ENCODE data around the gene TMEM167A. TPM values are rescaled to one million over a fixed set of nuclear protein-coding genes. Genes with fewer than 3 reads are reported as not detected.
A peak's percentile ranks its signal among the peaks of the same experiment; 100 is the strongest.

TMEM167A gene
- total and polyA plus RNA-seq, 8 donors: 5.5 to 75.8 (median 25.3) TPM

GRCh38 chr5:83124593-83124992, 47.4 kb upstream of the TMEM167A start:
- Histone ChIP-seq H3K9me3 (peaks cover 0 to 8% (median 3%) of the 10 kb centered on the region in 4 donors), H3K36me3 (no peaks in the 10 kb centered on the region), H3K4me3 (no peak overlapping the region), H3K4me1 (no peaks in the 10 kb centered on the region), H3K27ac (no peak overlapping the region), H3K27me3 (no peaks in the 10 kb centered on the region)
- peak in 1 of 2 donors; percentile 12 for DNase-seq
- TF ChIP-seq POLR2AphosphoS5 (IDR thresholded peaks at IDR 0.05) (peak in 1 of 3 donors; percentile 12), CTCF (IDR thresholded peaks at IDR 0.05) (no peak)
- WGBS, 5 donors: 33 to 69% (median 43%) methylated on average over 1 of the region's 1 CpG
- intact Hi-C loops (cut with DNase I; ENCODE audit: low total_unique reads): no loop called here

- Histone ChIP-seq H3K4me3 (no peak overlapping the region), H3K9me3 (peaks cover 0 to 11% (median 5%) of the 10 kb centered on the region in 4 donors), H3K27ac (no peak overlapping the region), H3K27me3 (no peaks in the 10 kb centered on the region), H3K4me1 (no peaks in the 10 kb centered on the region), H3K36me3 (peaks cover 0 to 5% (median 2%) of the 10 kb centered on the region in 4 donors)
- intact Hi-C loops (cut with DNase I; ENCODE audit: low total_unique reads): no loop called here
- no peak for TF ChIP-seq CTCF (IDR thresholded peaks at IDR 0.05)
- no peak for TF ChIP-seq POLR2A (IDR thresholded peaks at IDR 0.05)
- no peak for TF ChIP-seq POLR2AphosphoS5 (IDR thresholded peaks at IDR 0.05)
- no peak for TF ChIP-seq EP300 (IDR thresholded peaks at IDR 0.05)
- 81 to 92% (median 88%) methylated on average over 1 of the region's 1 CpG for WGBS, 5 donors
- no peak for DNase-seq
Measured at GRCh38 chr5:83118976-83119375, 41.8 kb upstream of the TMEM167A start.

- WGBS, 5 donors: 94 to 100% (median 96%) methylated on average over 1 of the region's 1 CpG
- H3K27ac ChIP-seq: no peak overlapping the region
- intact Hi-C loops (cut with DNase I; ENCODE audit: low total_unique reads): no loop called here
Measured at GRCh38 chr5:83118471-83118870, 41.3 kb upstream of the TMEM167A start.

GRCh38 chr5:83115816-83116215, 38.6 kb upstream of the TMEM167A start:
- 71 to 86% (median 79%) methylated on average over 1 of the region's 1 CpG for WGBS, 5 donors
- Histone ChIP-seq H3K27ac (no peak overlapping the region), H3K27me3 (no peaks in the 10 kb centered on the region), H3K9me3 (peaks cover 0 to 25% (median 11%) of the 10 kb centered on the region in 4 donors), H3K4me3 (no peak overlapping the region), H3K36me3 (peaks cover 0 to 21% (median 10%) of the 10 kb centered on the region in 4 donors), H3K4me1 (no peaks in the 10 kb centered on the region)
- TF ChIP-seq EP300 (IDR thresholded peaks at IDR 0.05): no peak
- no peak for TF ChIP-seq POLR2AphosphoS5 (IDR thresholded peaks at IDR 0.05)
- TF ChIP-seq CTCF (IDR thresholded peaks at IDR 0.05): no peak
- TF ChIP-seq POLR2A (IDR thresholded peaks at IDR 0.05): no peak
- no peak for DNase-seq
- intact Hi-C loops (cut with DNase I; ENCODE audit: low total_unique reads): no loop called here

More at GRCh38 chr5:83118471-83118870, 41.3 kb upstream of the TMEM167A start:
- H3K27me3 ChIP-seq: no peaks in the 10 kb centered on the region
- no peak for DNase-seq
- H3K4me1 ChIP-seq: no peaks in the 10 kb centered on the region
- TF ChIP-seq CTCF (IDR thresholded peaks at IDR 0.05): no peak
- TF ChIP-seq POLR2A (IDR thresholded peaks at IDR 0.05): no peak
- no peak for TF ChIP-seq EP300 (IDR thresholded peaks at IDR 0.05)
- TF ChIP-seq POLR2AphosphoS5 (IDR thresholded peaks at IDR 0.05): no peak
- peaks cover 0 to 10% (median 5%) of the 10 kb centered on the region in 4 donors for H3K36me3 ChIP-seq
- H3K9me3 ChIP-seq: peaks cover 0 to 16% (median 7%) of the 10 kb centered on the region in 4 donors
- H3K4me3 ChIP-seq: no peak overlapping the region

Data from stomach (tissue), 9 donors.